Activated CD8-positive, alpha-beta T cell treated with anti-CD3 and anti-CD28 coated beads for 36 hours (primary cell): ENCODE results near the gene ILK. TPM values are rescaled to one million over a fixed set of nuclear protein-coding genes. Genes with fewer than 3 reads are reported as not detected.

ENCODE experiments used
- ATAC-seq: fragments of 200-7000 bp; cut with Tn5 transposase; one replicate; pipeline ENCODE4 v1.10.0; 2021; ENCODE audit warnings: mild to moderate bottlenecking, moderate library complexity
- CTCF ChIA-PET: fragments of 350-600 bp; sonication (Branson Sonifier 250); formaldehyde crosslinking; loops from one replicate; lab custom pipeline; 2021; ENCODE audit warnings: antibody characterized with exemption; lab: Charles Lee
- POLR2A ChIA-PET: fragments of 350-600 bp; sonication (Branson Sonifier 250); formaldehyde crosslinking; loops from one replicate; lab custom pipeline; 2021; ENCODE audit warnings: antibody characterized with exemption; lab: Charles Lee
- DNase-seq: peaks from one replicate; pipeline ENCODE4 v3.0.0-alpha.2; 2020
- H3K27ac Mint-ChIP-seq: one replicate; pipeline ENCODE4 v1.8.0; 2021; ENCODE audit warnings: mild to moderate bottlenecking, mixed read lengths
- H3K27me3 Mint-ChIP-seq: one replicate; pipeline ENCODE4 v1.8.0; 2021; ENCODE audit warnings: mixed read lengths
- H3K36me3 Mint-ChIP-seq: one replicate; pipeline ENCODE4 v1.8.0; 2021; ENCODE audit warnings: low read depth, mixed read lengths
- H3K4me1 Mint-ChIP-seq: one replicate; pipeline ENCODE4 v1.8.0; 2021; ENCODE audit warnings: low read depth, mixed read lengths
- H3K4me3 Mint-ChIP-seq: one replicate; pipeline ENCODE4 v1.8.0; 2021; ENCODE audit warnings: mild to moderate bottlenecking, moderate library complexity, mixed read lengths
- H3K9me3 Mint-ChIP-seq: one replicate; pipeline ENCODE4 v1.8.0; 2021; ENCODE audit warnings: mixed read lengths
- CTCF ChIP-seq: fragments of 200-600 bp; IDR thresholded peaks from one replicate; pipeline ENCODE4 v1.8.0; 2022; ENCODE audit warnings: antibody characterized with exemption, mild to moderate bottlenecking
- intact Hi-C: fragments of 100-400 bp; cut with micrococcal nuclease; formaldehyde crosslinking; loops from one replicate; pipeline ENCODE4 v1.10.0; 2022
- total RNA-seq, 2 experiments: library from RNA; stranded (reverse); gene quantifications; one replicate each; pipeline ENCODE4 v1.2.3, GENCODE V29; 2021

ILK gene
- total RNA-seq, 2 experiments from 2014 or later: 70.6 to 71.7 TPM

GRCh38 chr11:6654281-6655019, 50.9 kb downstream of the ILK start:
- Mint-ChIP-seq H3K4me3 (no peak overlapping the region), H3K4me1 (peaks cover 5% of the 10 kb centered on the region), H3K36me3 (no peaks in the 10 kb centered on the region), H3K27me3 (peaks cover 9% of the 10 kb centered on the region), H3K9me3 (no peaks in the 10 kb centered on the region), H3K27ac (no peak overlapping the region)
- peak; percentile 32 for DNase-seq
- TF ChIP-seq CTCF: no peak
- ChIA-PET CTCF (interaction anchor here (1.9 to 2.7 kb wide), 2 partner anchors 14 to 29 kb away, joined by 5 to 8 read pairs; partner anchors contain the start of gene MRPL17), POLR2A (interaction anchor here (1.0 kb wide), 1 partner anchor 28 kb away, joined by 4 read pairs; the partner anchor contains the start of gene MRPL17)
- peak; percentile 28 for ATAC-seq
- intact Hi-C loops: loop anchor here (10.0 kb wide), 1 partner anchor 50 kb away; the partner anchor contains the start of genes ILK and RRP8

- H3K36me3 Mint-ChIP-seq: no peaks in the 10 kb centered on the region
- H3K27ac Mint-ChIP-seq: no peak overlapping the region
- DNase-seq (peak; percentile 44), ATAC-seq (peak; percentile 45)
- ChIA-PET POLR2A (interaction anchor here (1.5 kb wide), 1 partner anchor 36 kb away, joined by 4 read pairs; the partner anchor contains the start of gene TPP1), CTCF (no interaction called here)
- TF ChIP-seq CTCF: no peak
- H3K4me3 Mint-ChIP-seq: no peak overlapping the region
- H3K27me3 Mint-ChIP-seq: peaks cover 9% of the 10 kb centered on the region
- intact Hi-C loops: loop anchor here (10.0 kb wide), 1 partner anchor 50 kb away; the partner anchor contains the start of genes ILK and RRP8
- peaks cover 5% of the 10 kb centered on the region for H3K4me1 Mint-ChIP-seq
- H3K9me3 Mint-ChIP-seq: no peaks in the 10 kb centered on the region
Observed at GRCh38 chr11:6655020-6655789, 51.6 kb downstream of the ILK start.

- Mint-ChIP-seq H3K27me3 (peaks cover 9% of the 10 kb centered on the region), H3K4me3 (peak within 1 kb of the TSS; percentile 46), H3K4me1 (peaks cover 5% of the 10 kb centered on the region), H3K27ac (no peak within 1 kb of the TSS), H3K36me3 (no peaks in the 10 kb centered on the region), H3K9me3 (no peaks in the 10 kb centered on the region)
- ATAC-seq: no peak
- CTCF ChIA-PET: no interaction called here
- no peak for DNase-seq
- intact Hi-C loops: loop anchor here (10.0 kb wide), 1 partner anchor 51 kb away; the partner anchor contains the start of genes ILK and RRP8
- no peak for TF ChIP-seq CTCF
- POLR2A ChIA-PET: interaction anchor here (1.2 to 1.5 kb wide), 4 partner anchors 11 to 37 kb away, joined by 3 to 4 read pairs (median 4); partner anchors contain the start of gene TPP1
Observed at GRCh38 chr11:6655790-6656583, 52.4 kb downstream of the ILK start, which contains the start of gene DCHS1. TSS of gene DCHS1 (minus strand) at chr11:6655809. CDS start at chr11:6641613, 14,196 bp downstream.

GRCh38 chr11:6656584-6656915, 53.0 kb downstream of the ILK start:
- ATAC-seq (no peak), DNase-seq (no peak)
- Mint-ChIP-seq H3K27me3 (peaks cover 9% of the 10 kb centered on the region), H3K4me1 (peaks cover 5% of the 10 kb centered on the region), H3K4me3 (peak overlapping the region; percentile 46), H3K27ac (no peak overlapping the region), H3K36me3 (no peaks in the 10 kb centered on the region), H3K9me3 (no peaks in the 10 kb centered on the region)
- TF ChIP-seq CTCF: no peak
- POLR2A ChIA-PET: interaction anchor here (1.2 to 1.8 kb wide), 5 partner anchors 7 to 37 kb away, joined by 3 to 5 read pairs (median 4); partner anchors contain the start of gene TPP1
- intact Hi-C loops: loop anchor here (10.0 kb wide), 1 partner anchor 52 kb away; the partner anchor contains the start of genes ILK and RRP8
- CTCF ChIA-PET: no interaction called here
